H7 (cell line): ENCODE data around the gene USP6NL. TPM values are rescaled to one million over a fixed set of nuclear protein-coding genes. Genes with fewer than 3 reads are reported as not detected.

Experiments
- total RNA-seq: library from RNA; depleted of rRNA; stranded (reverse); fragments of >200 nt; shearing (Covaris generic); gene quantifications from 2 replicates; pipeline ENCODE4 v1.2.3, GENCODE V29; 2014; rRNA removed

The USP6NL gene
- total RNA-seq, 1 experiment from 2014 or later, result 15.9 TPM

Other genes starting within 250 kb of the USP6NL start
- 57.9 and 59.7 TPM in 2 replicates for gene ECHDC3, start 130.7 kb upstream of the USP6NL start, total RNA-seq
- 15.0 and 16.4 TPM in 2 replicates for gene PROSER2, start 211.7 kb upstream of the USP6NL start, total RNA-seq